Mucosa of descending colon (tissue), 3 donors: ENCODE results near the gene S100A6. TPM values are rescaled to one million over a fixed set of nuclear protein-coding genes. Genes with fewer than 3 reads are reported as not detected.

Experiments used
- ATAC-seq: fragments of 200-7000 bp; cut with Tn5 transposase; one replicate; pipeline ENCODE4 v1.9.1; 2020; ENCODE audit warnings: mild to moderate bottlenecking, moderate library complexity
- DNase-seq, 3 donors: peaks; one replicate each; pipeline ENCODE4 v3.0.0-alpha.2; 2020
- H3K36me3 ChIP-seq: fragments of 200-600 bp; one replicate; pipeline ENCODE4 v1.8.0; 2021; ENCODE audit warnings: low read depth, mild to moderate bottlenecking
- H3K4me1 ChIP-seq: fragments of 200-600 bp; one replicate; pipeline ENCODE4 v1.8.0; 2021; ENCODE audit warnings: low read depth, mild to moderate bottlenecking
- H3K4me3 ChIP-seq: fragments of 200-600 bp; one replicate; pipeline ENCODE4 v1.8.0; 2021; ENCODE audit warnings: mild to moderate bottlenecking
- H3K9me3 ChIP-seq: fragments of 200-600 bp; one replicate; pipeline ENCODE4 v1.8.0; 2021; ENCODE audit warnings: mild to moderate bottlenecking
- intact Hi-C, 2 donors: fragments of 100-400 bp; cut with DNase I in 1 of 2; cut with micrococcal nuclease in 1 of 2; formaldehyde crosslinking; loops; one replicate each; pipeline versions ENCODE4 v1.11.0 to v1.11.1; 2022; cut with DNase I, micrococcal nuclease
- total RNA-seq, 3 donors: library from RNA; stranded (reverse); fragmentation: NEBNext Ultra II Directional in 2 of 3; extraction: Animal tissue kit (Norgen Biotek cat#: 25700) in 2 of 3; gene quantifications; one replicate each; pipeline versions ENCODE4 v1.2.1 to v1.2.4, GENCODE V29; 2021 to 2023
- TF ChIP-seq, protein P1 (sequence below): fragments of 200-600 bp; IDR thresholded peaks from one replicate; pipeline ENCODE4 v1.8.0; 2022; ENCODE audit warnings: antibody characterized with exemption, mild to moderate bottlenecking
- donor health status: DM: no; HTN: no; CAD: no; lungs with moderate emphysema.
- donor health status: DM: no; HTN: no; CAD: no.
- donor health status: DM: no; HTN: yes; CAD: no.

S100A6 gene
- total RNA-seq, 3 donors from 2014 or later = 1,327 to 1,659 (median 1,382) TPM

DNA sequence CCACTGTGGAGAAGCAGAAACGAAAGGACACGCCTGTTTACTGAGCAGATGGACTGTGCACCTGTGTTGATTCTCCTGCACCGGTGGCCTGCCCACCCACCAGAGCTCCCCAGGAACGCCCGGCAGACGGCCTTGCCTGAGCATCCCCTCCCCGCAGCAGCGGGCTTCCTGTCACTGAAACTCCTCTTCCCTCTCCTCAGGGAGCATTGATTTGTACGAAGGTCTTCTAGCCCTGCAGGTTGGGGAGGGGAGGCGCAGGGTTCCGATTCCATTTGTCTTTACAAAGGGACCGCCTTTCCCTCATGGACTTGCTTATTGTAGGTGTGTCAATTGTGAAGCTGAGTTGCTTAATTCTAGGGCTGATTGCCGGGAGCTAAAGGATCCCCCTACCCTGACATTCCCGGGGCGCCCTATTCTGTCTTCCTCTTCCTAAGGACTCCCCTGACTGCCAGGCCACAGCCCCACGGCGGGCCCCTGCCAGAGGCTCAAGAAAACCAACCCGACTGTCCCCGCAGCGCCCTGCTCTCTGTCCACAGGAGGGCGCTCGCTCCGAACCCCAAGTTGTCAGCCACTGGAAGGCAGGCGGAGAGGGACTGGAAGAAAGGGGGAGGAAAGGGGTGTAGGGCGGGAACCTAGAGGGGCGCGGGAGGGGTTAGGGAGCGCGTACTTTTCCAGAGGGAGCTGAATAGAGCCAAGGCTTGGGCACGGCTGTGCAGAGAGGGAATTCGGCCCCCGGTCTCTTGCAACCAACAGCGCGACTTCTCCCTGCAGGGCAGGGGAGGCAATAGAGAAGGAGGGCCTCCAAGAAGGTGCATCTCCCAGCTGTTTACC is 2.8 kb downstream of the S100A6 start:
- peak; percentile 65 for ATAC-seq
- Histone ChIP-seq H3K4me3 (no peak overlapping the region), H3K9me3 (no peaks in the 10 kb centered on the region), H3K36me3 (no peaks in the 10 kb centered on the region), H3K4me1 (peaks cover 42% of the 10 kb centered on the region)
- TF ChIP-seq, protein P1, sequence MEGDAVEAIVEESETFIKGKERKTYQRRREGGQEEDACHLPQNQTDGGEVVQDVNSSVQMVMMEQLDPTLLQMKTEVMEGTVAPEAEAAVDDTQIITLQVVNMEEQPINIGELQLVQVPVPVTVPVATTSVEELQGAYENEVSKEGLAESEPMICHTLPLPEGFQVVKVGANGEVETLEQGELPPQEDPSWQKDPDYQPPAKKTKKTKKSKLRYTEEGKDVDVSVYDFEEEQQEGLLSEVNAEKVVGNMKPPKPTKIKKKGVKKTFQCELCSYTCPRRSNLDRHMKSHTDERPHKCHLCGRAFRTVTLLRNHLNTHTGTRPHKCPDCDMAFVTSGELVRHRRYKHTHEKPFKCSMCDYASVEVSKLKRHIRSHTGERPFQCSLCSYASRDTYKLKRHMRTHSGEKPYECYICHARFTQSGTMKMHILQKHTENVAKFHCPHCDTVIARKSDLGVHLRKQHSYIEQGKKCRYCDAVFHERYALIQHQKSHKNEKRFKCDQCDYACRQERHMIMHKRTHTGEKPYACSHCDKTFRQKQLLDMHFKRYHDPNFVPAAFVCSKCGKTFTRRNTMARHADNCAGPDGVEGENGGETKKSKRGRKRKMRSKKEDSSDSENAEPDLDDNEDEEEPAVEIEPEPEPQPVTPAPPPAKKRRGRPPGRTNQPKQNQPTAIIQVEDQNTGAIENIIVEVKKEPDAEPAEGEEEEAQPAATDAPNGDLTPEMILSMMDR = peak; percentile 90
- DNase-seq = peak; percentile 92 to 95 (median 93)
- intact Hi-C loops = loop anchor here (5.0 kb wide), 1 partner anchor 34 kb away; the partner anchor contains the start of gene S100A2 (in 2 of the 2)

- DNase-seq (peak in 2 of 3 donors; percentile 42 to 58), ATAC-seq (peak; percentile 4)
- TF ChIP-seq, protein P1 = no peak
- no peak overlapping the region for H3K4me3 ChIP-seq
- H3K4me1 ChIP-seq = peaks cover 42% of the 10 kb centered on the region
- no peaks in the 10 kb centered on the region for H3K36me3 ChIP-seq
- no peaks in the 10 kb centered on the region for H3K9me3 ChIP-seq
- intact Hi-C loops = loop anchor here (5.0 kb wide), 1 partner anchor 35 kb away; the partner anchor contains the start of gene S100A2 (in 2 of the 2)
Observed at GRCh38 chr1:153532181-153532580, 3.6 kb downstream of the S100A6 start.

- intact Hi-C loops = loop anchor here (5.0 kb wide), 1 partner anchor 36 kb away; the partner anchor contains the start of gene S100A2 (in 2 of the 2)
- TF ChIP-seq, protein P1 = no peak
- ATAC-seq (no peak), DNase-seq (peak in 1 of 3 donors; percentile 21)
- H3K4me1 ChIP-seq = peaks cover 38% of the 10 kb centered on the region
- no peak overlapping the region for H3K4me3 ChIP-seq
- no peaks in the 10 kb centered on the region for H3K9me3 ChIP-seq
- no peaks in the 10 kb centered on the region for H3K36me3 ChIP-seq
Observed at GRCh38 chr1:153531638-153532037, 4.2 kb downstream of the S100A6 start.

DNA sequence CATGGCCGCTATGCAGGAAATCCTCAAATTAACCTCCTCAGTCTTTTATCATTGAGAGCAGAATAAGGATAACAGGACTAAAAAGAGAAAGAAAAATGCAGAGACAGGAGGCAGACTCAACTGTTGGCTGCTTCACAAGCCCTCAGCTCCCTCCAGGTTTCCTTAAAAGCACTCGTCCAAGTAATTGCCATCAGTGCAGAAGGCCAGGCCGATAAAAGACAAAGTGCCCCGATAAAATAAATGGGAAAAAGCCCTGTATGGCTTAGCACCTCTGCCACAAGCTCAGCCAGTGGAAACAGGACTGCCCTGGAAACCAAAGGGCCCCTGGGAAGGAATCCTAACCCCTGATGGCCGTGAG is 8.1 kb downstream of the S100A6 start:
- DNase-seq = peak in 1 of 3 donors; percentile 1
- no peak for ATAC-seq
- intact Hi-C loops = no loop called here
- Histone ChIP-seq H3K4me1 (peaks cover 10% of the 10 kb centered on the region), H3K4me3 (no peak overlapping the region), H3K36me3 (no peaks in the 10 kb centered on the region), H3K9me3 (no peaks in the 10 kb centered on the region)
- TF ChIP-seq, protein P1 = no peak

- TF ChIP-seq, protein P1 = no peak
- intact Hi-C loops = no loop called here
Observed at GRCh38 chr1:153527023-153527682, 8.6 kb downstream of the S100A6 start.

More at GRCh38 chr1:153527023-153527682, 8.6 kb downstream of the S100A6 start:
- DNase-seq (peak in 1 of 3 donors; percentile 6), ATAC-seq (no peak)
- H3K4me1 ChIP-seq = peaks cover 7% of the 10 kb centered on the region
- H3K36me3 ChIP-seq = no peaks in the 10 kb centered on the region
- H3K4me3 ChIP-seq = no peak overlapping the region
- H3K9me3 ChIP-seq = no peaks in the 10 kb centered on the region
